Stimulated activated CD8-positive, alpha-beta memory T cell treated with anti-CD3 and anti-CD28 coated beads, Interleukin-12 subunit alpha, Interleukin-12 subunit beta, amount 100 ng/mL, for 24 hours (primary cell): ENCODE data around the gene USP17L20.
"Not testable (repeated sequence)": the region's sequence is repeated elsewhere in the genome, so short reads cannot be mapped to it uniquely, and the experiment has no call there.

Source experiments
- DNase-seq: peaks from one replicate; pipeline ENCODE4 v3.0.0-alpha.2; 2020; ENCODE audit errors: extremely low read depth

Gene USP17L20

DNA sequence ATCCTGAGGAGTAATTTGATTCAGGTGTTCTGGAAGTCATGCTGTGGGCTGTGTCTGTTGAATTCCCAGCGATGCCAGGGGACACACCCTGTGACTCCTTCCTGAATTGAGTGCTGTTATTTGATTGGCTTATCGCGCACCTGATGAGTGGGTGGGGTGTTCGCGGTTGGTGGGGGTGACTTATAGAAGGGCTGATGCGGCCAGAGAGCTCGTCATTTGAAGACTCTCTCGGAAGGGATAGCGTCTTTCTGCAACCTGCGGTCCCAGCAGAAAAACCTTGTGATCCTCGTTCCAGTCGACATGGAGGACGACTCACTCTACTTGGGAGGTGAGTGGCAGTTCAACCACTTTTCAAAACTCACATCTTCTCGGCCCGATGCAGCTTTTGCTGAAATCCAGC, at the start of gene USP17L20:
TSS of gene USP17L20 (plus strand) at position 301 of the 400 bp plus-strand sequence. CDS start at position 301, 0 bp downstream.
- not testable (repeated sequence) for DNase-seq

- not testable (repeated sequence) for DNase-seq
Measured at GRCh38 chr4:9210357-9210756, 47.6 kb upstream of the USP17L20 start, which contains the start of gene USP17L10. Gene USP17L10 (plus strand): TSS chr4:9210657. CDS start chr4:9210657, 0 bp downstream.

DNA sequence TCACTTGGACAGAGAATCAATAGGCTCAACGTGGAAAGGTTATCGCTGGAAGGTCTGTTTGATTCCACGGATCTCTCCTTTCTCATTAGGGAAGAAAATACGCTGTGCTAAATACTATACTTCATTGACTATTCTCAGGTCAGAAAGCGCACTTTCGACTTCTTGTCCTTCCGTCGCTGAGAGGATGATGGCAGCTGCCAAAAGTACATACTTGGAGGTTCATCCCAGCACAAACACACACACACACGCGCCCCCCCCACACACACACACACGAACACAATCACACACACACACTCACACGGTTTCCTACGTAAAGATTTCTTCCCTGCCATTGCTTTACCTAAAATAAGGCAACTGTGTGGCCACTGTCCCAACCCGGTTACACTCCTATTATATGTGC, 43.2 kb upstream of the USP17L20 start:
- not testable (repeated sequence) for DNase-seq

GRCh38 chr4:9215105-9215504, 42.8 kb upstream of the USP17L20 start, which contains the start of gene USP17L11:
Gene USP17L11 (plus strand): TSS chr4:9215405. CDS start chr4:9215405, 0 bp downstream.
- DNase-seq, result not testable (repeated sequence)

- DNase-seq, result not testable (repeated sequence)
Measured at GRCh38 chr4:9219852-9220251, 38.1 kb upstream of the USP17L20 start, which contains the start of gene USP17L12. Gene USP17L12 (plus strand): TSS chr4:9220152. CDS start chr4:9220152, 0 bp downstream.

DNA sequence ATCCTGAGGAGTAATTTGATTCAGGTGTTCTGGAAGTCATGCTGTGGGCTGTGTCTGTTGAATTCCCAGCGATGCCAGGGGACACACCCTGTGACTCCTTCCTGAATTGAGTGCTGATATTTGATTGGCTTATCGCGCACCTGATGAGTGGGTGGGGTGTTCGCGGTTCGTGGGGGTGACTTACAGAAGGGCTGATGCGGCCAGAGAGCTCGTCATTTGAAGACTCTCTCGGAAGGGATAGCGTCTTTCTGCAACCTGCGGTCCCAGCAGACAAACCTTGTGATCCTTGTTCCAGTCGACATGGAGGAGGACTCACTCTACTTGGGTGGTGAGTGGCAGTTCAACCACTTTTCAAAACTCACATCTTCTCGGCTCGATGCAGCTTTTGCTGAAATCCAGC, 33.3 kb upstream of the USP17L20 start, which contains the start of gene USP17L13:
TSS of gene USP17L13 (plus strand) at position 301 of the 400 bp plus-strand sequence. CDS start at position 301, 0 bp downstream.
- DNase-seq, result not testable (repeated sequence)

DNA sequence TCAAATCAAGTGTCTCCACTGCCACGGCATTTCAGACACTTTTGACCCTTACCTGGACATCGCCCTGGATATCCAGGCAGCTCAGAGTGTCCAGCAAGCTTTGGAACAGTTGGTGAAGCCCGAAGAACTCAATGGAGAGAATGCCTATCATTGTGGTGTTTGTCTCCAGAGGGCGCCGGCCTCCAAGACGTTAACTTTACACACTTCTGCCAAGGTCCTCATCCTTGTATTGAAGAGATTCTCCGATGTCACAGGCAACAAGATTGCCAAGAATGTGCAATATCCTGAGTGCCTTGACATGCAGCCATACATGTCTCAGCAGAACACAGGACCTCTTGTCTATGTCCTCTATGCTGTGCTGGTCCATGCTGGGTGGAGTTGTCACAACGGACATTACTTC, 27.7 kb upstream of the USP17L20 start:
- not testable (repeated sequence) for DNase-seq

DNA sequence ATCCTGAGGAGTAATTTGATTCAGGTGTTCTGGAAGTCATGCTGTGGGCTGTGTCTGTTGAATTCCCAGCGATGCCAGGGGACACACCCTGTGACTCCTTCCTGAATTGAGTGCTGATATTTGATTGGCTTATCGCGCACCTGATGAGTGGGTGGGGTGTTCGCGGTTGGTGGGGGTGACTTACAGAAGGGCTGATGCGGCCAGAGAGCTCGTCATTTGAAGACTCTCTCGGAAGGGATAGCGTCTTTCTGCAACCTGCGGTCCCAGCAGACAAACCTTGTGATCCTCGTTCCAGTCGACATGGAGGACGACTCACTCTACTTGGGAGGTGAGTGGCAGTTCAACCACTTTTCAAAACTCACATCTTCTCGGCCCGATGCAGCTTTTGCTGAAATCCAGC, 23.8 kb upstream of the USP17L20 start, which contains the start of gene USP17L15:
TSS of gene USP17L15 (plus strand) at position 301 of the 400 bp plus-strand sequence. CDS start at position 301, 0 bp downstream.
- not testable (repeated sequence) for DNase-seq

DNA sequence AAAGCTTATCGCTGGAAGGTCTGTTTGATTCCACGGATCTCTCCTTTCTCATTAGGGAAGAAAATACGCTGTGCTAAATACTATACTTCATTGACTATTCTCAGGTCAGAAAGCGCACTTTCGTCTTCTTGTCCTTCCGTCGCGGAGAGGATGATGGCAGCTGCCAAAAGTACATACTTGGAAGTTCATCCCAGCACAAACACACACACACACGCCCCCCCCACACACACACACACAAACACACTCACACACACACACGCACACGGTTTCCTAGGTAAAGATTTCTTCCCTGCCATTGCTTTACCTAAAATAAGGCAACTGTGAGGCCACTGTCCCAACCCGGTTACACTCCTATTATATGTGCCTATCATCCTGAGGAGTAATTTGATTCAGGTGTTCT, 19.5 kb upstream of the USP17L20 start:
- DNase-seq, result not testable (repeated sequence)

DNA sequence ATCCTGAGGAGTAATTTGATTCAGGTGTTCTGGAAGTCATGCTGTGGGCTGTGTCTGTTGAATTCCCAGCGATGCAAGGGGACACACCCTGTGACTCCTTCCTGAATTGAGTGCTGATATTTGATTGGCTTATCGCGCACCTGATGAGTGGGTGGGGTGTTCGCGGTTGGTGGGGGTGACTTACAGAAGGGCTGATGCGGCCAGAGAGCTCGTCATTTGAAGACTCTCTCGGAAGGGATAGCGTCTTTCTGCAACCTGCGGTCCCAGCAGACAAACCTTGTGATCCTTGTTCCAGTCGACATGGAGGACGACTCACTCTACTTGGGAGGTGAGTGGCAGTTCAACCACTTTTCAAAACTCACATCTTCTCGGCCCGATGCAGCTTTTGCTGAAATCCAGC, 14.3 kb upstream of the USP17L20 start, which contains the start of gene USP17L17:
TSS of gene USP17L17 (plus strand) at position 301 of the 400 bp plus-strand sequence. CDS start at position 301, 0 bp downstream.
- not testable (repeated sequence) for DNase-seq

DNA sequence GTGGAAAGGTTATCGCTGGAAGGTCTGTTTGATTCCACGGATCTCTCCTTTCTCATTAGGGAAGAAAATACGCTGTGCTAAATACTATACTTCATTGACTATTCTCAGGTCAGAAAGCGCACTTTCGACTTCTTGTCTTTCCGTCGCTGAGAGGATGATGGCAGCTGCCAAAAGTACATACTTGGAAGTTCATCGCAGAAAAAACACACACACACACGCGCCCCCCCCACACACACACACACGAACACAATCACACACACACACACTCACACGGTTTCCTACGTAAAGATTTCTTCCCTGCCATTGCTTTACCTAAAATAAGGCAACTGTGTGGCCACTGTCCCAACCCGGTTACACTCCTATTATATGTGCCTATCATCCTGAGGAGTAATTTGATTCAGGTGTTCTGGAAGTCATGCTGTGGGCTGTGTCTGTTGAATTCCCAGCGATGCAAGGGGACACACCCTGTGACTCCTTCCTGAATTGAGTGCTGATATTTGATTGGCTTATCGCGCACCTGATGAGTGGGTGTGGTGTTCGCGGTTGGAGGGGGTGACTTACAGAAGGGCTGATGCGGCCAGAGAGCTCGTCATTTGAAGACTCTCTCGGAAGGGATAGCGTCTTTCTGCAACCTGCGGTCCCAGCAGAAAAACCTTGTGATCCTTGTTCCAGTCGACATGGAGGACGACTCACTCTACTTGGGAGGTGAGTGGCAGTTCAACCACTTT, 9.8 kb upstream of the USP17L20 start, which contains the start of gene USP17L18:
TSS of gene USP17L18 (plus strand) at position 678 of the 728 bp plus-strand sequence. CDS start at position 678, 0 bp downstream.
- DNase-seq, result not testable (repeated sequence)

GRCh38 chr4:9253078-9253477, 4.8 kb upstream of the USP17L20 start, which contains the start of gene USP17L19:
Gene USP17L19 (plus strand): TSS chr4:9253378. CDS start chr4:9253378, 0 bp downstream.
- DNase-seq, result not testable (repeated sequence)

- DNase-seq, result not testable (repeated sequence)
Measured at GRCh38 chr4:9262572-9262971, 4.6 kb downstream of the USP17L20 start, which contains the start of gene USP17L21. Gene USP17L21 (plus strand): TSS chr4:9262872. CDS start chr4:9262872, 0 bp downstream.

GRCh38 chr4:9267319-9267718, 9.4 kb downstream of the USP17L20 start, which contains the start of gene USP17L22:
Gene USP17L22 (plus strand): TSS chr4:9267619. CDS start chr4:9267619, 0 bp downstream.
- DNase-seq, result not testable (repeated sequence)

DNA sequence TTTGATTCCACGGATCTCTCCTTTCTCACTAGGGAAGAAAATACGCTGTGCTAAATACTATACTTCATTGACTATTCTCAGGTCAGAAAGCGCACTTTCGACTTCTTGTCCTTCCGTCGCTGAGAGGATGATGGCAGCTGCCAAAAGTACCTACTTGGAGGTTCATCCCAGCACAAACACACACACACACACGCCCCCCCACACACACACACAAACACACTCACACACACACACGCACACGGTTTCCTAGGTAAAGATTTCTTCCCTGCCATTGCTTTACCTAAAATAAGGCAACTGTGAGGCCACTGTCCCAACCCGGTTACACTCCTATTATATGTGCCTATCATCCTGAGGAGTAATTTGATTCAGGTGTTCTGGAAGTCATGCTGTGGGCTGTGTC, 13.8 kb downstream of the USP17L20 start:
- not testable (repeated sequence) for DNase-seq
